ENCODE data around the gene MYOZ1.

The MYOZ1 gene

GRCh38 chr10:73655990-73656298 lies 14.7 kb upstream of the MYOZ1 start, which contains the start of gene SYNPO2L:
Gene SYNPO2L (minus strand): TSS chr10:73656029. CDS start chr10:73655922, 107 bp downstream.
- H3K36me3 ChIP-seq (ENCODE audit: control insufficient read depth, insufficient read depth, low read length, severe bottlenecking) = no peaks in the 10 kb centered on the region
- no peak within 1 kb of the TSS for H3K4me3 ChIP-seq (ENCODE audit: low read length)
- H3K9me3 ChIP-seq (ENCODE audit: control insufficient read depth, low read length) = no peaks in the 10 kb centered on the region
- H3K9ac ChIP-seq (ENCODE audit: low read length) = no peak within 1 kb of the TSS
- no peak for DNase-seq (ENCODE audit: low read depth)
- H3K4me1 ChIP-seq (ENCODE audit: control insufficient read depth, insufficient read depth, low read length) = no peaks in the 10 kb centered on the region
- no peaks in the 10 kb centered on the region for H3K27me3 ChIP-seq (replicated peaks; ENCODE audit: control insufficient read depth, insufficient read depth, low read length)

DNA sequence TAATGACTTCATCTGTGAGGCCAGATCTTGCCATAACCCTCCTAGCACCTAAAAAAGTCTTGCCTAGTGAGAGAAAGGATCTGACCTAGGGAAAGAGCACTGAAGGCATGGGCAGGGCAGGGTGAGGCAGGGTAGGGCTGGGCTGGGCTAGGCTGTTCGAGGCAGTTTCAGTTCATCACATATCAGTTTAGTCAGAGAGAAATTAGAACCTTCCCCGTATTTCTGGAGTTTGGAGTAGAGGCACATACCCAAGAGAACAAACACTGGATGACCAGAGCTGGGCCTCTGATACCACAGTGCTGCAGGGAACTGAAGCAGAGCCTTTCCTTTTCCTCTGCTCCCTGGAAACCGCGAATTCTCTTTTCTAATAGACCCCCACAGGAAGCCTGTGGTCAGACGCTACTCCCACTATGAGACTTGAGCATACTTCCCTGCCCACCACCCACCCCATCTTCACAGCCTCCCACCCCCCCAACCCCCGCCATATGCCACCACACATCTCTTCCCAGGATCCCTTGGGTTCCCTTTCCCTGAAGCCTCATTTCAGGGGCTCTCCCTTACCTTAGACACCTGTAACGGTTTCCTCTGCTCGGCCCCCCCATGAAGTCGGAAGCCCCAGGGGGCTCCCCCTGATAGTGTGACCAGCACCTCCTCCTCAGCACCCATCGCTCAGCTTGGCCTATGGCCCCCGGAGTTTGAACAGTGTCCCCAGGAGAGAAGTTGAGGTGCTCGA lies 14.1 kb upstream of the MYOZ1 start:
- Histone ChIP-seq H3K9ac (ENCODE audit: low read length) (no peak overlapping the region), H3K4me3 (ENCODE audit: low read length) (no peak overlapping the region), H3K27me3 (replicated peaks; ENCODE audit: control insufficient read depth, insufficient read depth, low read length) (no peaks in the 10 kb centered on the region), H3K4me1 (ENCODE audit: control insufficient read depth, insufficient read depth, low read length) (no peaks in the 10 kb centered on the region), H3K36me3 (ENCODE audit: control insufficient read depth, insufficient read depth, low read length, severe bottlenecking) (no peaks in the 10 kb centered on the region), H3K9me3 (ENCODE audit: control insufficient read depth, low read length) (no peaks in the 10 kb centered on the region)
- DNase-seq (ENCODE audit: low read depth) = no peak

GRCh38 chr10:73653701-73654100 lies 12.4 kb upstream of the MYOZ1 start:
- Histone ChIP-seq H3K9me3 (ENCODE audit: control insufficient read depth, low read length) (no peaks in the 10 kb centered on the region), H3K36me3 (ENCODE audit: control insufficient read depth, insufficient read depth, low read length, severe bottlenecking) (no peaks in the 10 kb centered on the region), H3K4me1 (ENCODE audit: control insufficient read depth, insufficient read depth, low read length) (no peaks in the 10 kb centered on the region), H3K4me3 (ENCODE audit: low read length) (no peak overlapping the region), H3K9ac (ENCODE audit: low read length) (no peak overlapping the region), H3K27me3 (replicated peaks; ENCODE audit: control insufficient read depth, insufficient read depth, low read length) (no peaks in the 10 kb centered on the region)
- DNase-seq (ENCODE audit: low read depth) = no peak

DNA sequence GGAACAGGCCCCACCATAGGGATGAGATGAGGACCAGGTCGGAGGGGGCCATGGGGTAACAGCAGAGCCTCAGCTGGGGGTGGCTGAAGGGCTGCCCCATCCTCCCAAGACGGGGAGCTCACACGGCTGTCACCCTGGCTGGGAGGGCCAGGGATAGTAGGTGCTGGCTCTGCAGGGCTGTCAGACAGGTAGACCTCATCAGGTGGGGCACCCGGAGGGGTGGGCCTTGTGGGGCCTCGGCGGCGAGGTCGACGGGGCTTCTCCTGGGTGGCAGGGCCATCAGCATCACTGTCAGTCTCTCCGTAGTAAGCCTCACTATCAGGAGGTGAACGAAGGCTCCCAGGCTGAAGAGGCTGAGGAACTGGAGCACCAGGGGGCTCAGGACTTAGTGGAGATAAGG lies 11.9 kb upstream of the MYOZ1 start:
- DNase-seq (ENCODE audit: low read depth) = no peak
- Histone ChIP-seq H3K27me3 (replicated peaks; ENCODE audit: control insufficient read depth, insufficient read depth, low read length) (no peaks in the 10 kb centered on the region), H3K4me1 (ENCODE audit: control insufficient read depth, insufficient read depth, low read length) (peaks cover 2% of the 10 kb centered on the region), H3K4me3 (ENCODE audit: low read length) (no peak overlapping the region), H3K9me3 (ENCODE audit: control insufficient read depth, low read length) (no peaks in the 10 kb centered on the region), H3K36me3 (ENCODE audit: control insufficient read depth, insufficient read depth, low read length, severe bottlenecking) (no peaks in the 10 kb centered on the region), H3K9ac (ENCODE audit: low read length) (no peak overlapping the region)

- DNase-seq (ENCODE audit: low read depth) = peak; percentile 36
These were observed 9.5 kb upstream of the MYOZ1 start for GRCh38 chr10:73650537-73651331.

DNA sequence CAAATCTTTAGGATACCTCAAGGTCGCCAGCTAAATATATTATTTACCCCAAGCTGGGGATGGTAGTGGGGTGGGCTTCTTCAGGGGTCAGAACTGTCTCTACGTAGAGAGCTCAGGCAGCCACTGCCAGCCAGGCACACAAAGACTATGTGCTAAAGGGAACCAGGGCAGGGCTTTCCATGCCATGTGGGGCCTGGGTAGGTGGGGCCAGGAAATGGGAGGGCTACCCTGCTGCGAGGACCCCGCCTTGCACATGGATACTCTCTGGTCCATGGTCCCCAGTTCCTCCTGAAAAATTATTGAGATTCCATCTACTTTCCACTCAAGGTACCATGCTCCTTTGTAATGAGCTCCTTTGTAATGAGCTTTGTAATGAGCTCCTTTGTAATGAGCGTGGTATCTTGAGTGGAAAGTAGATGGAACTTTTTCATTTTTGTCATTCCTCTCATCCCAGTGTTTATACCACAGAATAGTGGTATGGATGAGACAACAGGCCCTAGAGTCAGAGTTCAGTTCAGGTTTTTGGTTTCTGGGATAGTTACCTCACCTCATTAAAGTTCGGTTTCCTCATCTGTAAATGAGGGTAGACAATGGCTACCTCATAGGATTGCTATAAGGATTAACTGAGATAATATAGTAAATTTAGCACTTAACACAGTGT lies 8.7 kb upstream of the MYOZ1 start:
- H3K27me3 ChIP-seq (replicated peaks; ENCODE audit: control insufficient read depth, insufficient read depth, low read length) = no peaks in the 10 kb centered on the region
- H3K36me3 ChIP-seq (ENCODE audit: control insufficient read depth, insufficient read depth, low read length, severe bottlenecking) = no peaks in the 10 kb centered on the region
- peak; percentile 10 for DNase-seq (ENCODE audit: low read depth)
- H3K4me3 ChIP-seq (ENCODE audit: low read length) = no peak overlapping the region
- H3K4me1 ChIP-seq (ENCODE audit: control insufficient read depth, insufficient read depth, low read length) = peaks cover 4% of the 10 kb centered on the region
- no peak overlapping the region for H3K9ac ChIP-seq (ENCODE audit: low read length)
- H3K9me3 ChIP-seq (ENCODE audit: control insufficient read depth, low read length) = no peaks in the 10 kb centered on the region

More at GRCh38 chr10:73650537-73651331, 9.5 kb upstream of the MYOZ1 start:
- Histone ChIP-seq H3K9ac (ENCODE audit: low read length) (no peak overlapping the region), H3K4me3 (ENCODE audit: low read length) (no peak overlapping the region), H3K9me3 (ENCODE audit: control insufficient read depth, low read length) (no peaks in the 10 kb centered on the region), H3K27me3 (replicated peaks; ENCODE audit: control insufficient read depth, insufficient read depth, low read length) (no peaks in the 10 kb centered on the region), H3K4me1 (ENCODE audit: control insufficient read depth, insufficient read depth, low read length) (peaks cover 4% of the 10 kb centered on the region), H3K36me3 (ENCODE audit: control insufficient read depth, insufficient read depth, low read length, severe bottlenecking) (no peaks in the 10 kb centered on the region)

GRCh38 chr10:73648975-73649829 lies 7.9 kb upstream of the MYOZ1 start:
- no peaks in the 10 kb centered on the region for H3K27me3 ChIP-seq (replicated peaks; ENCODE audit: control insufficient read depth, insufficient read depth, low read length)
- H3K9me3 ChIP-seq (ENCODE audit: control insufficient read depth, low read length) = no peaks in the 10 kb centered on the region
- no peaks in the 10 kb centered on the region for H3K36me3 ChIP-seq (ENCODE audit: control insufficient read depth, insufficient read depth, low read length, severe bottlenecking)
- no peak overlapping the region for H3K9ac ChIP-seq (ENCODE audit: low read length)
- peaks cover 4% of the 10 kb centered on the region for H3K4me1 ChIP-seq (ENCODE audit: control insufficient read depth, insufficient read depth, low read length)
- H3K4me3 ChIP-seq (ENCODE audit: low read length) = no peak overlapping the region
- no peak for DNase-seq (ENCODE audit: low read depth)

DNA sequence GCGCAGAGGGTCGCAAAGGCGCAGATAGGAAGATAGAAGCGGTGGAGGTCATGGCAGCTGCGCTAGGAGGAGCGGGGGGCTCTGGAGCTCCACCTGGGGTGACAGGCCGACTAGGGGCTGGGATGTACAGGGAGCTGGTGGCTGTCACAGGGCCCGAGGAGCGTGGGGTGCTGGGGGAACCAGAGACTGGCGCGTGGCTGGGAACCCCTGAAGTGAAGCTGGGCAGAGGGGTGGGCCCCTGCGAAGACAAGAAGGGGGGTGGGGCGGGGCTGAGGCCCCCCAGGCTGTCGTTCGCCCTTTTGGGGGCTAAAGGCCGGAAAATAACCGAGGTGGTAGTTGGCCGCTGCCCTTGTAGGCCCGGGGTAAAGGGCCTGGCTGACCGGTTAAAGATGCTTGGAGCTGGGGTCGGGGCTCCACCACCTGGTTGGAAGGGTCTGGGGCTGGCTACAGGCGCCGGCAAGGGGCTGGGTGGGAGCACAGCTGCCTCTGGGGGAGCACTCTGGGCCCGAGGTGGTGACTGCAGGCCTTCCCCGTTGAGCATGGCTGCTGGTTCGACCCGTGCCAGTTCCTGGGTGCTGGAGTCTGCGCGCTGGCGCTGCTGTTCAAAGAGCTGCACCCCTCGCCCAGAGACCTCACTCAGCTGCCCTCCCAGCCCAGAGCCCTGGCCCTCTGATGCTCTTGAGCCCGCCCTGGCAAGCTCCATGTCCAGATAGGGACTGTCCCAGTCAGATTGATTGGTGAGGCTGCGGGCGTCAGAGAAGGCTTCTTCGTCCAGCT lies 6.8 kb upstream of the MYOZ1 start:
- Histone ChIP-seq H3K4me1 (ENCODE audit: control insufficient read depth, insufficient read depth, low read length) (peaks cover 4% of the 10 kb centered on the region), H3K36me3 (ENCODE audit: control insufficient read depth, insufficient read depth, low read length, severe bottlenecking) (no peaks in the 10 kb centered on the region), H3K4me3 (ENCODE audit: low read length) (peak overlapping the region; percentile 81), H3K9ac (ENCODE audit: low read length) (peak overlapping the region; percentile 83), H3K9me3 (ENCODE audit: control insufficient read depth, low read length) (no peaks in the 10 kb centered on the region), H3K27me3 (replicated peaks; ENCODE audit: control insufficient read depth, insufficient read depth, low read length) (no peaks in the 10 kb centered on the region)
- DNase-seq (ENCODE audit: low read depth) = no peak

- peaks cover 4% of the 10 kb centered on the region for H3K4me1 ChIP-seq (ENCODE audit: control insufficient read depth, insufficient read depth, low read length)
- DNase-seq (ENCODE audit: low read depth) = no peak
- H3K9me3 ChIP-seq (ENCODE audit: control insufficient read depth, low read length) = no peaks in the 10 kb centered on the region
- no peaks in the 10 kb centered on the region for H3K36me3 ChIP-seq (ENCODE audit: control insufficient read depth, insufficient read depth, low read length, severe bottlenecking)
- H3K4me3 ChIP-seq (ENCODE audit: low read length) = peak overlapping the region; percentile 81
- no peaks in the 10 kb centered on the region for H3K27me3 ChIP-seq (replicated peaks; ENCODE audit: control insufficient read depth, insufficient read depth, low read length)
- H3K9ac ChIP-seq (ENCODE audit: low read length) = peak overlapping the region; percentile 83
These were observed 6.1 kb upstream of the MYOZ1 start for GRCh38 chr10:73647211-73647874.

GRCh38 chr10:73646598-73647041 lies 5.3 kb upstream of the MYOZ1 start:
- DNase-seq (ENCODE audit: low read depth) = no peak
- no peaks in the 10 kb centered on the region for H3K27me3 ChIP-seq (replicated peaks; ENCODE audit: control insufficient read depth, insufficient read depth, low read length)
- H3K9me3 ChIP-seq (ENCODE audit: control insufficient read depth, low read length) = no peaks in the 10 kb centered on the region
- no peak overlapping the region for H3K9ac ChIP-seq (ENCODE audit: low read length)
- H3K4me1 ChIP-seq (ENCODE audit: control insufficient read depth, insufficient read depth, low read length) = peaks cover 7% of the 10 kb centered on the region
- H3K4me3 ChIP-seq (ENCODE audit: low read length) = no peak overlapping the region
- H3K36me3 ChIP-seq (ENCODE audit: control insufficient read depth, insufficient read depth, low read length, severe bottlenecking) = no peaks in the 10 kb centered on the region
